Spleen (tissue), 11 donors: Measurements from ENCODE around the gene KLF14. TPM values are rescaled to one million over a fixed set of nuclear protein-coding genes. Genes with fewer than 3 reads are reported as not detected.

Source experiments
- DNase-seq: peaks from one replicate; pipeline ENCODE4 v3.0.0-alpha.2; 2020
- H3K27ac ChIP-seq, 8 donors: fragments of 200-600 bp; sonication (generic) in 7 of 8; 1 replicate in 4 of 8; 2 replicates in 4 of 8; pipeline versions ENCODE4 v1.5.0 to v1.8.0; 2016 to 2021; ENCODE audit warnings: inconsistent platforms in 4 of 8, mild to moderate bottlenecking in 4 of 8, moderate library complexity in 1 of 8
- H3K27me3 ChIP-seq, 7 donors: fragments of 200-600 bp; sonication (generic) in 6 of 7; replicated peaks in 1 of 7; 1 replicate in 4 of 7; 2 replicates in 3 of 7; pipeline versions ENCODE4 v1.5.0 to v1.8.0; 2016 to 2021; ENCODE audit warnings: inconsistent platforms in 3 of 7, mild to moderate bottlenecking in 1 of 7
- H3K36me3 ChIP-seq, 6 donors: fragments of 200-600 bp; sonication (generic) in 5 of 6; 1 replicate in 4 of 6; 2 replicates in 2 of 6; pipeline versions ENCODE4 v1.5.0 to v1.8.0; 2016 to 2021; ENCODE audit warnings: inconsistent platforms in 2 of 6
- H3K4me1 ChIP-seq, 6 donors: fragments of 200-600 bp; sonication (generic) in 5 of 6; 1 replicate in 3 of 6; 2 replicates in 3 of 6; pipeline versions ENCODE4 v1.5.0 to v1.8.0; 2016 to 2021; ENCODE audit warnings: inconsistent platforms in 3 of 6
- H3K4me3 ChIP-seq, 8 donors: fragments of 200-600 bp; sonication (generic) in 7 of 8; 1 replicate in 4 of 8; 2 replicates in 4 of 8; pipeline versions ENCODE4 v1.5.0 to v1.8.0; 2016 to 2021; ENCODE audit warnings: inconsistent platforms in 4 of 8, mild to moderate bottlenecking in 4 of 8, moderate library complexity in 2 of 8
- H3K9me3 ChIP-seq, 8 donors: fragments of 200-600 bp; sonication (generic) in 7 of 8; 1 replicate in 4 of 8; 2 replicates in 4 of 8; pipeline versions ENCODE4 v1.5.0 to v1.8.0; 2016 to 2021; ENCODE audit warnings: inconsistent platforms in 4 of 8
- POLR2A ChIP-seq, 3 donors: fragments of 450-650 bp; IDR thresholded peaks; one replicate each; pipeline ENCODE4 v1.5.1; 2017; ENCODE audit warnings: antibody characterized with exemption in 3 of 3, mild to moderate bottlenecking in 1 of 3
- POLR2AphosphoS5 ChIP-seq, 3 donors: sonication (generic); formaldehyde crosslinking; IDR thresholded peaks; one replicate each; pipeline ENCODE4 v1.5.1; 2017; ENCODE audit warnings: antibody characterized with exemption in 3 of 3
- WGBS, 5 donors: extraction: QIAGEN DNeasy Blood & Tissue Kit in 3 of 5; methylation state at CpG; one replicate each; pipeline versions ENCODE4 v1.1.5 to v1.1.7; 2013 to 2018; 5-methylcytosine and 5-hydroxymethylcytosine counted together
- intact Hi-C: fragments of 100-400 bp; cut with DNase I; formaldehyde crosslinking; loops from one replicate; pipeline ENCODE4 v1.15.0; 2023; ENCODE audit warnings: low total_unique reads
- polyA plus RNA-seq, 3 donors: library from polyadenylated mRNA; stranded (reverse); fragments of 200-250 nt; gene quantifications; one replicate each; pipeline ENCODE4 v1.2.1, GENCODE V29; 2013
- total RNA-seq, 7 donors: library from RNA; depleted of rRNA in 3 of 7; stranded (reverse); fragments of >200 nt in 3 of 7; fragmentation: NEBNext Ultra II Directional in 4 of 7; extraction: Animal tissue kit (Norgen Biotek cat#: 25700) in 4 of 7; gene quantifications; one replicate each; pipeline versions ENCODE4 v1.1.0 to v1.2.1, GENCODE V29; 2016 to 2021
- TF ChIP-seq, protein P1 (sequence below), 11 experiments: fragments of 200-600 bp in 7 of 11; fragments of 450-650 bp in 4 of 11; sonication (generic) in 4 of 11; IDR thresholded peaks in 8 of 11; conservative IDR thresholded peaks in 3 of 11; 1 replicate in 7 of 11; 2 replicates in 4 of 11; pipeline versions ENCODE4 v1.4.0 to v1.8.0; 2016 to 2021; ENCODE audit warnings: antibody characterized with exemption in 11 of 11, inconsistent platforms in 4 of 11, mild to moderate bottlenecking in 1 of 11
- donor health status: healthy with polysubstance abuse.
- donor health status: DM: no; HTN: no; CAD: no; lungs with moderate emphysema.
- donor health status: DM: no; HTN: no; CAD: no.
- donor health status: Bipolar disorder and iron deficiency.
- donor health status: healthy.
- donor health status: DM: no; HTN: no; CAD: no.
- donor health status: DM: yes; HTN: yes; CAD: no.

The KLF14 gene
- total and polyA plus RNA-seq, 10 donors, result 0.05 to 1.8 (median 0.90) TPM

DNA sequence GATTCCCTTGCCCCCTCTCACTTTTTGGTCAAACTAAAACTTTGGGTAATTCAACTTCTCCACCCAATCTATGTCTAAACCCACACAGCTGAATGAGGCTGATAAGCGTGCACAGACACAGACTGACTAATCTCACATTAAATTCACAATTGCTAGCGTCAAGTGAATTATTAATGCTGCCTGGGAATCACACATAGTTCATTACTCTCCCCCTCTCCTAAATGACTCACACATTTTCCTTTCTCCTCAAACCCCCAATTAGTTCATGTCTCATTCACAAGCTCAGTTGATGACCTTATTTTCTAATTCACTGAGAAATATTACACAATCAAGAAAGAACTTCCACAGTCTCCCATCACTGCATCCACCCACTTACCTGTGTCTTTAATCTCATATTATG lies 14.5 kb downstream of the KLF14 start:
- DNase-seq, result no peak
- peaks cover 0 to 31% (median 0%) of the 10 kb centered on the region in 7 donors for H3K27me3 ChIP-seq
- H3K36me3 ChIP-seq, result no peaks in the 10 kb centered on the region
- intact Hi-C loops, result no loop called here
- WGBS, 5 donors, result 71 to 89% (median 86%) methylated on average over 2 of the region's 2 CpGs
- H3K4me3 ChIP-seq, result no peak overlapping the region
- H3K4me1 ChIP-seq, result peaks cover 0 to 3% (median 0%) of the 10 kb centered on the region in 6 donors
- no peaks in the 10 kb centered on the region for H3K9me3 ChIP-seq
- TF ChIP-seq, protein P1, sequence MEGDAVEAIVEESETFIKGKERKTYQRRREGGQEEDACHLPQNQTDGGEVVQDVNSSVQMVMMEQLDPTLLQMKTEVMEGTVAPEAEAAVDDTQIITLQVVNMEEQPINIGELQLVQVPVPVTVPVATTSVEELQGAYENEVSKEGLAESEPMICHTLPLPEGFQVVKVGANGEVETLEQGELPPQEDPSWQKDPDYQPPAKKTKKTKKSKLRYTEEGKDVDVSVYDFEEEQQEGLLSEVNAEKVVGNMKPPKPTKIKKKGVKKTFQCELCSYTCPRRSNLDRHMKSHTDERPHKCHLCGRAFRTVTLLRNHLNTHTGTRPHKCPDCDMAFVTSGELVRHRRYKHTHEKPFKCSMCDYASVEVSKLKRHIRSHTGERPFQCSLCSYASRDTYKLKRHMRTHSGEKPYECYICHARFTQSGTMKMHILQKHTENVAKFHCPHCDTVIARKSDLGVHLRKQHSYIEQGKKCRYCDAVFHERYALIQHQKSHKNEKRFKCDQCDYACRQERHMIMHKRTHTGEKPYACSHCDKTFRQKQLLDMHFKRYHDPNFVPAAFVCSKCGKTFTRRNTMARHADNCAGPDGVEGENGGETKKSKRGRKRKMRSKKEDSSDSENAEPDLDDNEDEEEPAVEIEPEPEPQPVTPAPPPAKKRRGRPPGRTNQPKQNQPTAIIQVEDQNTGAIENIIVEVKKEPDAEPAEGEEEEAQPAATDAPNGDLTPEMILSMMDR (IDR thresholded peaks at IDR 0.05 in 8 of 11, conservative IDR thresholded peaks at IDR 0.05 in 3 of 11), result no peak
- no peak overlapping the region for H3K27ac ChIP-seq

DNA sequence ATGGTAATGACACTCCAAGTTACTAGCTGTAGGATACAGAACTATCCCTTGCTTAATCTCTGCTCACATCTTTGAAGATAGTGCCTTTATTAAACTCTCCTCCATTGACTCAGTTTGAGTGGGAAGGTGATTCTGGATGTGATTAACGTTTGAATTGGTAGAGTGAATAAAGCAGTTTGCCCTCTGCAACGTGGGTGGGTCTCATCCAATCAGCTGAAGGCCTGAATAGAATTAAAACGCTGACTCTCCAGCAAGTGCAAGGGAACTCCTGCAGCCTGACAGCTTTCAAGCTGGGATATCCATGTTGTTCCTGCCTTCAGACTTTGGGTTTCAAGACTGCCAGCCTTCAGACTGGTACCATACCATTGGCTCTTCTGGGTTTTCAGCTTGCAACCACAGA lies 21.6 kb downstream of the KLF14 start:
- WGBS, 5 donors, result 36 to 55% (median 48%) methylated on average over 3 of the region's 3 CpGs
- no peak overlapping the region for H3K4me3 ChIP-seq
- no peaks in the 10 kb centered on the region for H3K36me3 ChIP-seq
- no peak for DNase-seq
- intact Hi-C loops, result no loop called here
- H3K4me1 ChIP-seq, result no peaks in the 10 kb centered on the region
- no peaks in the 10 kb centered on the region for H3K9me3 ChIP-seq
- no peak overlapping the region for H3K27ac ChIP-seq
- TF ChIP-seq POLR2A (IDR thresholded peaks at IDR 0.05) (no peak), POLR2AphosphoS5 (IDR thresholded peaks at IDR 0.05) (no peak)
- TF ChIP-seq, protein P1 (IDR thresholded peaks at IDR 0.05 in 8 of 11, conservative IDR thresholded peaks at IDR 0.05 in 3 of 11), result no peak
- peaks cover 0 to 11% (median 0%) of the 10 kb centered on the region in 7 donors for H3K27me3 ChIP-seq

DNA sequence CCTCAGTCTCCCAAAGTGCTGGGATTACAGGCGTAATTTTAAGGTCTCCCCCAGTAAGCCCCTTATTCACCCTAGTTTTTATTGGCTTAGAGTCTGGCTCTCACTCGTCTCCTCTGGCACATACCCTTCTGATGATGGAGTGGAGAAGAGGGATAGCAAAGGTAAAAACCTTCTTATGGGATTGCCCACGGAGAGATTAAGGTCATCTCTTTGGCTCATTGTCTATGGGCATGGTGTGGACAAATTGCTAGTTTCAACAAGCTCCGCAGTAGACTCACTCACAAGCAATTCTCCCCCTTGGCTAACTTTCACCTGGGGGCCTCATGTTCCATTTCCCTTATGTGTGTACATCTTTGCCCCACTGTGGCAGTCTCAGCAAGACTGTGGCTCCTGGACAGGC lies 25.2 kb downstream of the KLF14 start:
- intact Hi-C loops, result no loop called here
- Histone ChIP-seq H3K9me3 (peaks cover 0 to 10% (median 0%) of the 10 kb centered on the region in 8 donors), H3K27ac (no peak overlapping the region), H3K4me1 (no peaks in the 10 kb centered on the region), H3K36me3 (no peaks in the 10 kb centered on the region), H3K27me3 (peaks cover 0 to 11% (median 0%) of the 10 kb centered on the region in 7 donors), H3K4me3 (no peak overlapping the region)
- TF ChIP-seq POLR2AphosphoS5 (IDR thresholded peaks at IDR 0.05), result no peak
- no peak for TF ChIP-seq POLR2A (IDR thresholded peaks at IDR 0.05)
- TF ChIP-seq, protein P1 (IDR thresholded peaks at IDR 0.05 in 8 of 11, conservative IDR thresholded peaks at IDR 0.05 in 3 of 11), result no peak
- DNase-seq, result no peak
- 86 to 95% (median 94%) methylated on average over 4 of the region's 4 CpGs for WGBS, 5 donors

DNA sequence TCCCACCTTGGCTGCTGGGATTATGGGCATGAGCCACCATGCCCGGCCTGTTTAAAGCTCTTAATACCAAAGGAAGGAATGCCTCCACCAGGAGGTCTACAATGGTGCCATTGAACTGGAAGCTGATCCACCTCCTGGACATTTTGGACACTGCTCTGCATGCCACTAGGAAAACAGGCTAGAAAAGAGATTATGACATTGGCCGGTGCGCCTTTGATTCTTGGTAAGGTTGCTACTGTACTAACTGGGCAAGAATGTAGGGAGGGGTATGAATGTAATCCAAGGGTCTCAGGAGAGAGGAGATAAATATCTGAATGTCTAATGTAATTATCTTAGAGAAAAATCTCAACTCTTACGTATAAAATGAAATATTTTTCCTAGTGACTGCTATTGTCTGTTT lies 26.0 kb downstream of the KLF14 start:
- WGBS, 5 donors, result 93 to 97% (median 95%) methylated on average over 4 of the region's 4 CpGs
- no peak overlapping the region for H3K4me3 ChIP-seq
- H3K4me1 ChIP-seq, result no peaks in the 10 kb centered on the region
- H3K36me3 ChIP-seq, result no peaks in the 10 kb centered on the region
- no peak overlapping the region for H3K27ac ChIP-seq
- intact Hi-C loops, result no loop called here
- H3K9me3 ChIP-seq, result peaks cover 0 to 10% (median 0%) of the 10 kb centered on the region in 8 donors
- DNase-seq, result no peak
- TF ChIP-seq POLR2A (IDR thresholded peaks at IDR 0.05) (no peak), POLR2AphosphoS5 (IDR thresholded peaks at IDR 0.05) (no peak)
- TF ChIP-seq, protein P1 (IDR thresholded peaks at IDR 0.05 in 8 of 11, conservative IDR thresholded peaks at IDR 0.05 in 3 of 11), result no peak
- peaks cover 0 to 11% (median 0%) of the 10 kb centered on the region in 7 donors for H3K27me3 ChIP-seq
